Stimulated activated CD8-positive, alpha-beta memory T cell treated with anti-CD3 and anti-CD28 coated beads, Interleukin-15, amount 100 ng/mL, for 48 hours (primary cell): ENCODE data around the gene TGFA.

ENCODE experiments used
- DNase-seq, 2 donors: peaks; one replicate each; pipeline ENCODE4 v3.0.0-alpha.2; 2020; ENCODE audit warnings: low read depth in 2 of 2

Gene TGFA

GRCh38 chr2:70463997-70464396 lies 89.6 kb downstream of the TGFA start:
- no peak for DNase-seq

GRCh38 chr2:70463581-70463980 lies 90.0 kb downstream of the TGFA start:
- no peak for DNase-seq

GRCh38 chr2:70461981-70462876 lies 91.4 kb downstream of the TGFA start:
- no peak for DNase-seq

- no peak for DNase-seq
Observed at GRCh38 chr2:70461414-70461813, 92.2 kb downstream of the TGFA start.

GRCh38 chr2:70460333-70460732 lies 93.3 kb downstream of the TGFA start:
- no peak for DNase-seq

- DNase-seq: no peak
Observed at GRCh38 chr2:70458661-70459060, 95.0 kb downstream of the TGFA start.

GRCh38 chr2:70456585-70457495 lies 96.8 kb downstream of the TGFA start:
- no peak for DNase-seq

- DNase-seq: no peak
Observed at GRCh38 chr2:70454936-70455544, 98.6 kb downstream of the TGFA start.

GRCh38 chr2:70450641-70451250 lies 102.9 kb downstream of the TGFA start:
- no peak for DNase-seq

- DNase-seq: no peak
Observed at GRCh38 chr2:70448041-70448440, 105.6 kb downstream of the TGFA start.

- DNase-seq: no peak
Observed at GRCh38 chr2:70443726-70444125, 109.9 kb downstream of the TGFA start.

- no peak for DNase-seq
Observed at GRCh38 chr2:70443078-70443465, 110.6 kb downstream of the TGFA start.

- DNase-seq: no peak
Observed at GRCh38 chr2:70442301-70443077, 111.1 kb downstream of the TGFA start.

- DNase-seq: peak in 1 of 2 donors; percentile 2
Observed at GRCh38 chr2:70440621-70441020, 113.0 kb downstream of the TGFA start.

GRCh38 chr2:70435138-70435537 lies 118.5 kb downstream of the TGFA start:
- no peak for DNase-seq

GRCh38 chr2:70433315-70433714 lies 120.3 kb downstream of the TGFA start:
- DNase-seq: no peak

- DNase-seq: no peak
Observed at GRCh38 chr2:70431716-70432347, 121.8 kb downstream of the TGFA start.

- no peak for DNase-seq
Observed at GRCh38 chr2:70426341-70426740, 127.3 kb downstream of the TGFA start.

GRCh38 chr2:70425682-70426301 lies 127.8 kb downstream of the TGFA start:
- DNase-seq: no peak

GRCh38 chr2:70420740-70421139 lies 132.9 kb downstream of the TGFA start:
- no peak for DNase-seq
